ENCODE data around the gene ASIC3.

The ASIC3 gene

DNA sequence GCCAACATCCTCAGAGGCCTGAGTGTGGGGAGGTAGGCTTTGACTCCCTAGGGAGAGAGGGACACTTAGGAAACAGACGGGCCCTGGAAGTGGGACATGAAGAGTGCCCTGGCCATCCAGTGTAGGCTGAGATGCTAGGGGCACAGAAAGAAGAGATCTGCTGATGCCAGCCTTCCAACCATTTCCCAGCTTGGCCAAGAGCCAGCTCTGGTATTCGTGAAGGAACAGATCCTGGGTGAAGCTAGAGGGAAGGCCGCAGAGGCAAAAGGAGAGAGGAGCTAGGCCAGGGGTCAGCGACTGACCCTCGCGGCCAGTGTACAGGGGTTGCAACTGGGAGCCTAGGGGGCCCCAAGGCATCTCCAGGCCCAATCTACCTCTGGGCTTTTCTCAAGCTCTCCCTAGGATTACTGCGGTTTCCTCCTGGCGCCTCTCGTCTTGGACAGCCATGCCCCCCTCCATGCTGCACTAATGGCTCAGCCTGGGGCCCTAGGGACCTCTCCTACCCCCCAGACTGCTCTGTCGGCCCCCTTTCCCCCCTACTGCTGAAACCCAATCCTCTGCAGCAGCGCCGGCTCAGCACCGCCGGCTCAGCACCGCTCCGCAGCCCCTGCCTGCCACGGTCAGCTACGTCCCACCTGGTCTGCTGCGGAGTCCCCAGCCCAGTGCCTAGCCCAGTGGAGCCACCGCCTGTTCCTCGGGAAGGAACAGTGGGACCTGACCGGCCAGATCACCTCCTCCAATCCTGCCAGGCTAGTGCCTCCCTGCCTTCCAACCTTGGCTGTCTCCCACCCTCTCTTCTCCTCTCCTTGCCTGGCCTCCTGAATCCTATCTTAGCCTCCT, at the start of gene ASIC3:
TSS of gene ASIC3 (plus strand) at position 556 of the 840 bp plus-strand sequence. CDS start 355 bp downstream, outside the sequence.
- no peak within 1 kb of the TSS for H3K27ac Mint-ChIP-seq
- H3K9me3 Mint-ChIP-seq, result no peaks in the 10 kb centered on the region
- H3K27me3 Mint-ChIP-seq (ENCODE audit: low read depth), result peaks cover 5% of the 10 kb centered on the region
- peaks cover 4% of the 10 kb centered on the region for H3K36me3 Mint-ChIP-seq (ENCODE audit: low read depth)
- H3K4me3 Mint-ChIP-seq, result no peak within 1 kb of the TSS
- H3K4me1 Mint-ChIP-seq (ENCODE audit: low read depth), result peaks cover 7% of the 10 kb centered on the region

DNA sequence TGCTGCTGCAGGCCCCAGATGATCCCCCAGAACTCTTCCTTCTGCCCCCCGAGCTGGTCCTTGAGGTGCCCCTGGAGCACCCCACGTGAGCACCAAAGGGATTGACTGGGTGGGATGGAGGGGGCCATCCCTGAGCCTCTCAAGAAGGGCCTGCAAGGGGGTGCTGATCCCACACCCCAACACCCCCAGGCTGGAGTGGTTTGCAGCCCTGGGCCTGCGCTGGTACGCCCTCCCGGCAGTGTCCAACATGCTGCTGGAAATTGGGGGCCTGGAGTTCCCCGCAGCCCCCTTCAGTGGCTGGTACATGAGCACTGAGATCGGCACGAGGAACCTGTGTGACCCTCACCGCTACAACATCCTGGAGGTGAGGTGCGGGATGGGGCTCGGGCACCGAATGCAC, 49.3 kb upstream of the ASIC3 start:
- Mint-ChIP-seq H3K36me3 (ENCODE audit: low read depth) (no peaks in the 10 kb centered on the region), H3K4me3 (no peak overlapping the region), H3K27ac (no peak overlapping the region), H3K4me1 (ENCODE audit: low read depth) (no peaks in the 10 kb centered on the region), H3K9me3 (no peaks in the 10 kb centered on the region), H3K27me3 (ENCODE audit: low read depth) (no peaks in the 10 kb centered on the region)

DNA sequence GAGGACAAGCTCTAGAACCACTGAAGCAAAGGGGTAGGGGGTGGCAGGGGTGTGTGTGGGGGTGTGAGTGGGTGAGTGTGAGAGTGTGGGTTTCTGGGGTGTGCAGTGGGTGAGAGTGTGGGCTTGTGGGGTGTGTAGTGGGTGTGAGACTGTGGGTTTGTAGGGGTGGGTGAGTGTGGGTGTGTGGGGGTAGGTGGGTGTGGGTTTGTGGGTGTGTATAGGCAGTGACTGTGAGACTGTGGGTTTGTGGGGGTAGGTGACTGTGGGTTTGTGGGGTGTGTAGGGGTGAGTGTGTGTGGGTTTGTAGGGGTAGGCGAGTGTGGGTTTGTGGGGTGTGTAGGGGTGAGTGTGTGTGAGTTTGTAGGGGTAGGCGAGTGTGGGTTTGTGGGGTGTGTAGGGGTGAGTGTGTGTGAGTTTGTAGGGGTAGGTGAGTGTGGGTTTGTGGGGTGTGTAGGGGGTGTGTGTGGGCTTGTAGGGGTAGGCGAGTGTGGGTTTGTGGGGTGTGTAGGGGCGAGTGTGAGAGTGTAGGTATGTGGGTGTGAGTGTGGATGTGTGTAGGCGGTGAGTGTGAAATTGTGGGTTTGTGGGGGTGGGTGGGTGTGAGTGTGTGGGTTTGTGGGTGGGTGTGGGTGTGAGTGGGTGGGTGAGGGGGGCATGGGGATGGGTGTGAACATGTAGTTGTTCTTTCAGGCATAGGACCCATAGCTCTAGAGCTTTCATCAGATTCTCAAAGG, 48.7 kb upstream of the ASIC3 start:
- H3K27me3 Mint-ChIP-seq (ENCODE audit: low read depth), result no peaks in the 10 kb centered on the region
- H3K4me1 Mint-ChIP-seq (ENCODE audit: low read depth), result no peaks in the 10 kb centered on the region
- H3K36me3 Mint-ChIP-seq (ENCODE audit: low read depth), result no peaks in the 10 kb centered on the region
- no peaks in the 10 kb centered on the region for H3K9me3 Mint-ChIP-seq
- H3K4me3 Mint-ChIP-seq, result no peak overlapping the region
- H3K27ac Mint-ChIP-seq, result no peak overlapping the region

DNA sequence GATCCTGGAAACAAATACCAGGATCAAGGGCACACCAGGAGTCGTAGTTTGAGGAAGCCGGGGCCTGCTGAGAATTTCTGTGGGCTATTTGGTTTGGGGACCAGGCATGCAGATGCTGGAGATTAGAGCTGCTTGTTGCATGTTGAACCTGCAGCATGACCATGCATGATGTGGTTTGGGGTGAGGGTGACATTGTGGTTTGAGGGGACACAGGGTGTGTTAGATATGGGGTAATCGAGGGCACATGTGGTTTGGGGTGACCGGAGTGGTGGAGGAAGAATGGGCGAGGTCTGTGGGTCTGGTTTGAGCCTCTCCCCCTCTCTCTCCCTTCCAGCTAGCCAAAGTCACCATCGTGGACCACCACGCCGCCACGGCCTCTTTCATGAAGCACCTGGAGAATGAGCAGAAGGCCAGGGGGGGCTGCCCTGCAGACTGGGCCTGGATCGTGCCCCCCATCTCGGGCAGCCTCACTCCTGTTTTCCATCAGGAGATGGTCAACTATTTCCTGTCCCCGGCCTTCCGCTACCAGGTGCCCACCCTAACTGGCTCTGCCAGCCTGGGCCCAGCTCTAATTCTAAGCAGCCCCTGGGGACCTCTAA, 47.3 kb upstream of the ASIC3 start:
- Mint-ChIP-seq H3K4me1 (ENCODE audit: low read depth) (peaks cover 2% of the 10 kb centered on the region), H3K27ac (no peak overlapping the region), H3K4me3 (no peak overlapping the region), H3K36me3 (ENCODE audit: low read depth) (no peaks in the 10 kb centered on the region), H3K27me3 (ENCODE audit: low read depth) (no peaks in the 10 kb centered on the region), H3K9me3 (no peaks in the 10 kb centered on the region)

DNA sequence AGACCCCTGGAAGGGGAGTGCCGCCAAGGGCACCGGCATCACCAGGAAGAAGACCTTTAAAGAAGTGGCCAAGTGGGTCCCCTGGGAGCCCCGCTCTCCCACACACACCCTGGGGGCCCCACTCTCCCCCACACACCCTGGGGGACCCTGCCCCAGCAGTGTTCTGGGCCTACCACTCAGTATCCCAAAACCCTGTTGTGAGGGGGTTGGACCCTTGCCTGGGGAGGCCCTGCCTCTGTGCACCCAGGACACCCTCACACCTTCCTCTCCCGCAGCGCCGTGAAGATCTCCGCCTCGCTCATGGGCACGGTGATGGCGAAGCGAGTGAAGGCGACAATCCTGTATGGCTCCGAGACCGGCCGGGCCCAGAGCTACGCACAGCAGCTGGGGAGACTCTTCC, 46.8 kb upstream of the ASIC3 start:
- Mint-ChIP-seq H3K36me3 (ENCODE audit: low read depth) (no peaks in the 10 kb centered on the region), H3K4me1 (ENCODE audit: low read depth) (peaks cover 2% of the 10 kb centered on the region), H3K27ac (no peak overlapping the region)

DNA sequence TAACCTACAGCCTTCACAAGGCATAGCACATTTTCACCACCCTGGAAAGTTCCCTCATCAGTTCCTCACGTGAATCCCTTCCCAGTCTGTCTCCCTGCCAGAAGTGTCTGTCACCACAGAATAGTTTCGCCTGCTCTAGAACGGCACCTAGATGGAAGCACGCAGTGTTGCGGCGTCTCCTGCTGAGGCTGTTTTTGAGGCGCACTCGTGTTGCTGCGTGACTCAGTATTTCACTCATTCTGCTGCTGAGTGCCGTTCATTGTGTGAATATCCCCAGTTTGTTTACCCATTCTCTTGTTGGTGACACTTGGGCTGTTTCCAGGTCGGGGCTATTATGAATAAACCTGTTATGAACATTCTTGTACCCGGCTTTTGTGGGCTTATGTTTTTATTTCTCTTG, 44.8 kb upstream of the ASIC3 start:
- Mint-ChIP-seq H3K9me3 (no peaks in the 10 kb centered on the region), H3K4me1 (ENCODE audit: low read depth) (peaks cover 17% of the 10 kb centered on the region), H3K36me3 (ENCODE audit: low read depth) (no peaks in the 10 kb centered on the region), H3K27me3 (ENCODE audit: low read depth) (no peaks in the 10 kb centered on the region), H3K27ac (no peak overlapping the region), H3K4me3 (no peak overlapping the region)

More for the DNA sequence above, 46.8 kb upstream of the ASIC3 start:
- Mint-ChIP-seq H3K9me3 (no peaks in the 10 kb centered on the region), H3K4me3 (no peak overlapping the region), H3K27me3 (ENCODE audit: low read depth) (no peaks in the 10 kb centered on the region)

DNA sequence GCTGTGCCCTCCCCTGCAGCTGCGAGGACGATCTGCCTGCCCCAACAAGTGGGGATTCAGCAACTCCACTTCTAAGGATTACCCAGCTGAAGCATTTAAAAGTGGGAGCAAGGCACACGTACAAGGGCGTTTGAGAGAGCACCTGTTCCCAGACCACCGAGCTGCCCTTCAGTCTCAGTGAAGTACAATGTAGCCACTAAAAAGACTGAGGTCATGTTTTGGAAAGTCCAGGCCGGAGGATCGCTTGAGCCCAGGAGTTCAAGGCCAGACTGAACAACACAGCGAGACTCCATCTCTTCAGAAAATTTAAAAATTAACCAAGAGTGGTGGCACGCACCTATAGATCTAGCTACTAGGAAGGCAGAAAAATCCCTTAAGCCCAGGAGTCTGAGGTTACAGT, 42.8 kb upstream of the ASIC3 start:
- Mint-ChIP-seq H3K4me3 (no peak overlapping the region), H3K27me3 (ENCODE audit: low read depth) (no peaks in the 10 kb centered on the region), H3K36me3 (ENCODE audit: low read depth) (no peaks in the 10 kb centered on the region), H3K9me3 (no peaks in the 10 kb centered on the region), H3K4me1 (ENCODE audit: low read depth) (peaks cover 23% of the 10 kb centered on the region), H3K27ac (peak overlapping the region; percentile 31)

DNA sequence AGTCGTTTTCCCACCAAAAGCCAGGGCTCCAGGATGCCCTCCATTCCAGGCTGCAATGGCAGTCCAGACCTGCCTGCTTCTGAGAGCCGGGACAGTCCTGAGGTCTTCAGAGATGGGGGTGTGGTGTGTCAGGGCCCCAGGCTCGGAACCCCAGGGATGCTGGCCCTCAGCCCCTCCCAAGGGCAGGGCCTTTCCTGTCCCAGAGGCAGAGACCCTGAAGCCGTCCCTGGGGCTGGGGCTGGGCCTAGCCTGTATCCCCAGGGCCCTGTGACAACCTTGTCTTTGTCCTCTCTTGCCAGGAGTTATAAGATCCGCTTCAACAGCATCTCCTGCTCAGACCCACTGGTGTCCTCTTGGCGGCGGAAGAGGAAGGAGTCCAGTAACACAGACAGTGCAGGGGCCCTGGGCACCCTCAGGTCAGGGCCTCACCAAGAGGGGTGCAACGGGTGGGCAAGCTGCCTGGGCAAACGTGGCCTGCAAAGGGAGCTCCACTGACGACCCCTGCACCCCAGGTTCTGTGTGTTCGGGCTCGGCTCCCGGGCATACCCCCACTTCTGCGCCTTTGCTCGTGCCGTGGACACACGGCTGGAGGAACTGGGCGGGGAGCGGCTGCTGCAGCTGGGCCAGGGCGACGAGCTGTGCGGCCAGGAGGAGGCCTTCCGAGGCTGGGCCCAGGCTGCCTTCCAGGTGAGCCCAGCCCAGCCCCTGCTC, 41.6 kb upstream of the ASIC3 start:
- Mint-ChIP-seq H3K9me3 (no peaks in the 10 kb centered on the region), H3K27me3 (ENCODE audit: low read depth) (no peaks in the 10 kb centered on the region), H3K4me3 (no peak overlapping the region)

DNA sequence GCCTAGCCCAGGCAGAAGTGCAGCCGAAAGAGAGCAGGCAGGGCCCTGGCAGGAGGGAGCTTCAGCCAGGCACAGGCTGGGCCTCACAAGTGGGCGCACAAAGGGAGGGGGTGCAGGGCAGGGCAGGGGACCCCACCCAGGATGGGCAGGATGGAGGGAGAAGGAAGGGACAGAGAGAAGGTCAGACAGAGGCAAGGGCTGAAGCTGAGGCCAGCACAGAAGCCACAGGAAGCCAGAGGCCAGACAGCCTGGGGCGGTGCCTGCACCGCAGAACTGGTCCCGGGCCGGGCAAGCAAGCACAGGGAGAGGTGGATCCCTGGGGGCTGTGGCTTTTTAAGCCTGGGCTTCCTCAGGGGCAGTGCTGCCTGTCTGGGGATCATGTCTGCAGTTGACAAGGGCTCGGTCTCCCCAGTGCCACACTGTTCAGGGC, 40.8 kb upstream of the ASIC3 start:
- Mint-ChIP-seq H3K9me3 (no peaks in the 10 kb centered on the region), H3K36me3 (ENCODE audit: low read depth) (peaks cover under 1% of the 10 kb centered on the region), H3K4me3 (peak overlapping the region; percentile 62), H3K27me3 (ENCODE audit: low read depth) (no peaks in the 10 kb centered on the region), H3K4me1 (ENCODE audit: low read depth) (peaks cover 35% of the 10 kb centered on the region), H3K27ac (peak overlapping the region; percentile 67)

More for the DNA sequence above, 41.6 kb upstream of the ASIC3 start:
- Mint-ChIP-seq H3K36me3 (ENCODE audit: low read depth) (no peaks in the 10 kb centered on the region), H3K4me1 (ENCODE audit: low read depth) (peaks cover 30% of the 10 kb centered on the region), H3K27ac (no peak overlapping the region)

DNA sequence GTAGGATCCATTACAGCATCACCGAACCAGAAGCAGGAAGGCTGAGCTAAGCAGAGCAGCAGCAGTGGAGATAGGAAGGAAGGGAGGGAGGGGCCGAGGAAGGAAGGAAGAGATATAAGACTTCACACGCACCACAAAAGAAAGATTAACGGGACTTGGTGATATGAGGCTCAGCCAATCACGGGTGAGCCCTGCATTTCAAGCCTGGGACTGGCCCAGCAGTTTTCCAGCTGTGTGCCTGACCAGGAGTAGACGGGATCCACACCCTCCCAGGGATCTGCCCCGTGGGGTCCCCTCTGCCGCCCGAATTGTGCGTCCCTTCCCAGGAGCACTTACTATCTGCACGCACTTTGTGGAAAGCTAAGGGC, 40.2 kb upstream of the ASIC3 start:
- Mint-ChIP-seq H3K36me3 (ENCODE audit: low read depth) (peaks cover 3% of the 10 kb centered on the region), H3K27me3 (ENCODE audit: low read depth) (no peaks in the 10 kb centered on the region), H3K4me1 (ENCODE audit: low read depth) (peaks cover 41% of the 10 kb centered on the region), H3K9me3 (no peaks in the 10 kb centered on the region), H3K4me3 (peak overlapping the region; percentile 62), H3K27ac (peak overlapping the region; percentile 67)

DNA sequence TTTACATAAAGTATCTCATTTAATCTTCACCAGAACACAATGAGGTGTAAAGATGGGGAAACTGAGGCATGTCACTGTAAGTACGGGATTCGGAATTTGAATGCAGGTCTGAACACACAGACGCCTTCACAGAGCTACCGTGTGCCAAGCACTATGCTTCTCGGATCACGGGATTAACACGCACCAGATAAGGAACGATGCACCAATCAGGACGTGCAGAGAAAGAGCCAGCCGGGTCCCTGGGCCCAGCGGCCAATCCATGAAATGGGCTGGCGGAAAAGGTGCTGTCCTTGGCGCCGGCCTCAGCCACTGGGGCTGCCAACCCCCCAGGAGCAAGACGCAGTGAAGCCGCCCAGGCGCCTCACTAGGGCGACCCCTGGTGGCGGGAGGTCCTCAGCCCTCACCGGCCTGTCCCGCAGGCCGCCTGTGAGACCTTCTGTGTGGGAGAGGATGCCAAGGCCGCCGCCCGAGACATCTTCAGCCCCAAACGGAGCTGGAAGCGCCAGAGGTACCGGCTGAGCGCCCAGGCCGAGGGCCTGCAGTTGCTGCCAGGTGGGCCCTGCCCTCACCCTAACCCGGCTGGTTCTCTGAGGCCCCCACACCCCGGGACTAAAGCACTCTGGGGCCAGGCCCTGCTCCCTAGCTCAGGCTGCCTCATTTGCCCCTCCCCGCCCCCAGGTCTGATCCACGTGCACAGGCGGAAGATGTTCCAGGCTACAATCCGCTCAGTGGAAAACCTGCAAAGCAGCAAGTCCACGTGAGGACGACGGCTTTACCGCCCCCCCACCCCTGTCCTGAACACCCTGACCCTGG, 39.6 kb upstream of the ASIC3 start:
- Mint-ChIP-seq H3K27me3 (ENCODE audit: low read depth) (no peaks in the 10 kb centered on the region), H3K27ac (peak overlapping the region; percentile 67)

DNA sequence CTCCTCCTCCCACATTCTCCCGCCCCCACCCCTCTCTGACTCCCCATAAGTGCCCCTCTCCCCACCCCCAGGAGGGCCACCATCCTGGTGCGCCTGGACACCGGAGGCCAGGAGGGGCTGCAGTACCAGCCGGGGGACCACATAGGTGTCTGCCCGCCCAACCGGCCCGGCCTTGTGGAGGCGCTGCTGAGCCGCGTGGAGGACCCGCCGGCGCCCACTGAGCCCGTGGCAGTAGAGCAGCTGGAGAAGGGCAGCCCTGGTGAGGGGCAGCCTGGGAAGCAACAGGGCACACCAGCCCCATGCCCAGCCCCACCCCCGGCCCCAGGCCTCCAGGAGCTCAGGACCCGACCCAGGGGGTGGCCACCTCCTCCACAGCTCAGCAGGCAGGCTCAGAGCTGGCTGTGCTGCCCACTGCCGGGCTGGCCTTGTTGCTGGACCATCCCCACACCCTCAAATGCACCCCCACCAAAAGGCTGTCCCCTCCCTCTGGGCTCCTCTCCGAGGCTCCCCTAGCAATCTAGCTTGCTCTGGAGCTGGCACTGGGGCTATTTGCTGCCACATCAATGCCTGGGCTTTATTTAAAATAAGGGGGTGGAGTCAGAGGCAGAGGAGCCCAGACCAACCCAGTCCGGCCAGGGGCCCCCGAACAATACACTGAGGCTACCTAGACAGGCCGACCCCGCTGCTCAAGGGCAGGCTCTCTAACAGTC, 38.8 kb upstream of the ASIC3 start:
- Mint-ChIP-seq H3K9me3 (no peaks in the 10 kb centered on the region), H3K27ac (peak overlapping the region; percentile 15), H3K4me3 (no peak overlapping the region), H3K4me1 (ENCODE audit: low read depth) (peaks cover 45% of the 10 kb centered on the region), H3K36me3 (ENCODE audit: low read depth) (peaks cover 5% of the 10 kb centered on the region), H3K27me3 (ENCODE audit: low read depth) (no peaks in the 10 kb centered on the region)

More for the DNA sequence above, 39.6 kb upstream of the ASIC3 start:
- Mint-ChIP-seq H3K36me3 (ENCODE audit: low read depth) (peaks cover 3% of the 10 kb centered on the region), H3K4me1 (ENCODE audit: low read depth) (peaks cover 41% of the 10 kb centered on the region), H3K4me3 (peak overlapping the region; percentile 62), H3K9me3 (no peaks in the 10 kb centered on the region)

DNA sequence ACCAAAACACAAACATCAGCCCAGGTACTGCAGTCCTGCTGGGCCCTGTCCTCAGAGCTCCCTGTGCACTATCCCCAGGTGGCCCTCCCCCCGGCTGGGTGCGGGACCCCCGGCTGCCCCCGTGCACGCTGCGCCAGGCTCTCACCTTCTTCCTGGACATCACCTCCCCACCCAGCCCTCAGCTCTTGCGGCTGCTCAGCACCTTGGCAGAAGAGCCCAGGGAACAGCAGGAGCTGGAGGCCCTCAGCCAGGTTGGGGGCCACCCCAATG, 38.4 kb upstream of the ASIC3 start:
- H3K27me3 Mint-ChIP-seq (ENCODE audit: low read depth), result no peaks in the 10 kb centered on the region
- H3K27ac Mint-ChIP-seq, result peak overlapping the region; percentile 91
- peaks cover 50% of the 10 kb centered on the region for H3K4me1 Mint-ChIP-seq (ENCODE audit: low read depth)
- no peak overlapping the region for H3K4me3 Mint-ChIP-seq
- no peaks in the 10 kb centered on the region for H3K9me3 Mint-ChIP-seq
- H3K36me3 Mint-ChIP-seq (ENCODE audit: low read depth), result peaks cover 5% of the 10 kb centered on the region
